Spleen (tissue), 11 donors: Measurements from ENCODE around the gene KCND2. TPM values are rescaled to one million over a fixed set of nuclear protein-coding genes. Genes with fewer than 3 reads are reported as not detected.

Source experiments
- DNase-seq: peaks from one replicate; pipeline ENCODE4 v3.0.0-alpha.2; 2020
- H3K27ac ChIP-seq, 8 donors: fragments of 200-600 bp; sonication (generic) in 7 of 8; 1 replicate in 4 of 8; 2 replicates in 4 of 8; pipeline versions ENCODE4 v1.5.0 to v1.8.0; 2016 to 2021; ENCODE audit warnings: inconsistent platforms in 4 of 8, mild to moderate bottlenecking in 4 of 8, moderate library complexity in 1 of 8
- H3K27me3 ChIP-seq, 7 donors: fragments of 200-600 bp; sonication (generic) in 6 of 7; replicated peaks in 1 of 7; 1 replicate in 4 of 7; 2 replicates in 3 of 7; pipeline versions ENCODE4 v1.5.0 to v1.8.0; 2016 to 2021; ENCODE audit warnings: inconsistent platforms in 3 of 7, mild to moderate bottlenecking in 1 of 7
- H3K36me3 ChIP-seq, 6 donors: fragments of 200-600 bp; sonication (generic) in 5 of 6; 1 replicate in 4 of 6; 2 replicates in 2 of 6; pipeline versions ENCODE4 v1.5.0 to v1.8.0; 2016 to 2021; ENCODE audit warnings: inconsistent platforms in 2 of 6
- H3K4me1 ChIP-seq, 6 donors: fragments of 200-600 bp; sonication (generic) in 5 of 6; 1 replicate in 3 of 6; 2 replicates in 3 of 6; pipeline versions ENCODE4 v1.5.0 to v1.8.0; 2016 to 2021; ENCODE audit warnings: inconsistent platforms in 3 of 6
- H3K4me3 ChIP-seq, 8 donors: fragments of 200-600 bp; sonication (generic) in 7 of 8; 1 replicate in 4 of 8; 2 replicates in 4 of 8; pipeline versions ENCODE4 v1.5.0 to v1.8.0; 2016 to 2021; ENCODE audit warnings: inconsistent platforms in 4 of 8, mild to moderate bottlenecking in 4 of 8, moderate library complexity in 2 of 8
- H3K9me3 ChIP-seq, 8 donors: fragments of 200-600 bp; sonication (generic) in 7 of 8; 1 replicate in 4 of 8; 2 replicates in 4 of 8; pipeline versions ENCODE4 v1.5.0 to v1.8.0; 2016 to 2021; ENCODE audit warnings: inconsistent platforms in 4 of 8
- CTCF ChIP-seq, 11 experiments: fragments of 200-600 bp in 7 of 11; fragments of 450-650 bp in 4 of 11; sonication (generic) in 4 of 11; IDR thresholded peaks in 8 of 11; conservative IDR thresholded peaks in 3 of 11; 1 replicate in 7 of 11; 2 replicates in 4 of 11; pipeline versions ENCODE4 v1.4.0 to v1.8.0; 2016 to 2021; ENCODE audit warnings: antibody characterized with exemption in 11 of 11, inconsistent platforms in 4 of 11, mild to moderate bottlenecking in 1 of 11
- POLR2A ChIP-seq, 3 donors: fragments of 450-650 bp; IDR thresholded peaks; one replicate each; pipeline ENCODE4 v1.5.1; 2017; ENCODE audit warnings: antibody characterized with exemption in 3 of 3, mild to moderate bottlenecking in 1 of 3
- POLR2AphosphoS5 ChIP-seq, 3 donors: sonication (generic); formaldehyde crosslinking; IDR thresholded peaks; one replicate each; pipeline ENCODE4 v1.5.1; 2017; ENCODE audit warnings: antibody characterized with exemption in 3 of 3
- WGBS, 5 donors: extraction: QIAGEN DNeasy Blood & Tissue Kit in 3 of 5; methylation state at CpG; one replicate each; pipeline versions ENCODE4 v1.1.5 to v1.1.7; 2013 to 2018; 5-methylcytosine and 5-hydroxymethylcytosine counted together
- intact Hi-C: fragments of 100-400 bp; cut with DNase I; formaldehyde crosslinking; loops from one replicate; pipeline ENCODE4 v1.15.0; 2023; ENCODE audit warnings: low total_unique reads
- polyA plus RNA-seq, 3 donors: library from polyadenylated mRNA; stranded (reverse); fragments of 200-250 nt; gene quantifications; one replicate each; pipeline ENCODE4 v1.2.1, GENCODE V29; 2013
- total RNA-seq, 7 donors: library from RNA; depleted of rRNA in 3 of 7; stranded (reverse); fragments of >200 nt in 3 of 7; fragmentation: NEBNext Ultra II Directional in 4 of 7; extraction: Animal tissue kit (Norgen Biotek cat#: 25700) in 4 of 7; gene quantifications; one replicate each; pipeline versions ENCODE4 v1.1.0 to v1.2.1, GENCODE V29; 2016 to 2021
- donor health status: healthy with polysubstance abuse.
- donor health status: DM: no; HTN: no; CAD: no; lungs with moderate emphysema.
- donor health status: DM: no; HTN: no; CAD: no.
- donor health status: Bipolar disorder and iron deficiency.
- donor health status: healthy.
- donor health status: DM: no; HTN: no; CAD: no.
- donor health status: DM: yes; HTN: yes; CAD: no.

Gene KCND2
- total and polyA plus RNA-seq, 10 donors, result 0.02 to 0.80 (median 0.26) TPM; not detected in 1

GRCh38 chr7:120444650-120445049, 171.7 kb downstream of the KCND2 start:
- no peak for DNase-seq
- Histone ChIP-seq H3K27me3 (no peaks in the 10 kb centered on the region), H3K27ac (no peak overlapping the region), H3K9me3 (peaks cover 0 to 5% (median 0%) of the 10 kb centered on the region in 8 donors), H3K4me1 (no peaks in the 10 kb centered on the region), H3K4me3 (no peak overlapping the region), H3K36me3 (no peaks in the 10 kb centered on the region)
- intact Hi-C loops, result no loop called here
- no peak for TF ChIP-seq POLR2A (IDR thresholded peaks at IDR 0.05)
- no peak for TF ChIP-seq POLR2AphosphoS5 (IDR thresholded peaks at IDR 0.05)
- no peak for TF ChIP-seq CTCF (IDR thresholded peaks at IDR 0.05 in 8 of 11, conservative IDR thresholded peaks at IDR 0.05 in 3 of 11)
- WGBS, 5 donors, result 49 to 58% (median 50%) methylated on average over 1 of the region's 1 CpG

GRCh38 chr7:120445276-120445675, 172.3 kb downstream of the KCND2 start:
- Histone ChIP-seq H3K4me3 (no peak overlapping the region), H3K36me3 (no peaks in the 10 kb centered on the region), H3K27ac (no peak overlapping the region), H3K27me3 (no peaks in the 10 kb centered on the region), H3K4me1 (no peaks in the 10 kb centered on the region), H3K9me3 (peaks cover 0 to 5% (median 0%) of the 10 kb centered on the region in 8 donors)
- intact Hi-C loops, result no loop called here
- no peak for DNase-seq
- TF ChIP-seq CTCF (IDR thresholded peaks at IDR 0.05 in 8 of 11, conservative IDR thresholded peaks at IDR 0.05 in 3 of 11), result no peak
- TF ChIP-seq POLR2AphosphoS5 (IDR thresholded peaks at IDR 0.05), result no peak
- TF ChIP-seq POLR2A (IDR thresholded peaks at IDR 0.05), result no peak
- 78 to 91% (median 85%) methylated on average over 2 of the region's 2 CpGs for WGBS, 5 donors

GRCh38 chr7:120452665-120453064, 179.7 kb downstream of the KCND2 start:
- no peak overlapping the region for H3K27ac ChIP-seq
- no peaks in the 10 kb centered on the region for H3K4me1 ChIP-seq
- H3K27me3 ChIP-seq, result no peaks in the 10 kb centered on the region
- DNase-seq, result no peak
- peaks cover 0 to 55% (median 32%) of the 10 kb centered on the region in 8 donors for H3K9me3 ChIP-seq
- TF ChIP-seq CTCF (IDR thresholded peaks at IDR 0.05 in 8 of 11, conservative IDR thresholded peaks at IDR 0.05 in 3 of 11), result no peak
- no peak for TF ChIP-seq POLR2AphosphoS5 (IDR thresholded peaks at IDR 0.05)
- TF ChIP-seq POLR2A (IDR thresholded peaks at IDR 0.05), result no peak
- 75 to 94% (median 85%) methylated on average over 7 of the region's 7 CpGs for WGBS, 5 donors
- H3K4me3 ChIP-seq, result no peak overlapping the region
- intact Hi-C loops, result no loop called here
- H3K36me3 ChIP-seq, result no peaks in the 10 kb centered on the region

GRCh38 chr7:120456699-120457098, 183.7 kb downstream of the KCND2 start:
- DNase-seq, result no peak
- Histone ChIP-seq H3K4me3 (no peak overlapping the region), H3K9me3 (peaks cover 0 to 53% (median 33%) of the 10 kb centered on the region in 8 donors), H3K27ac (no peak overlapping the region), H3K27me3 (no peaks in the 10 kb centered on the region), H3K36me3 (no peaks in the 10 kb centered on the region), H3K4me1 (no peaks in the 10 kb centered on the region)
- intact Hi-C loops, result no loop called here
- TF ChIP-seq POLR2AphosphoS5 (IDR thresholded peaks at IDR 0.05) (no peak), POLR2A (IDR thresholded peaks at IDR 0.05) (no peak)
- 50 to 68% (median 57%) methylated on average over 1 of the region's 1 CpG for WGBS, 5 donors

- Histone ChIP-seq H3K4me1 (no peaks in the 10 kb centered on the region), H3K27ac (no peak overlapping the region), H3K27me3 (no peaks in the 10 kb centered on the region), H3K36me3 (no peaks in the 10 kb centered on the region), H3K4me3 (no peak overlapping the region), H3K9me3 (peaks cover 0 to 24% (median 17%) of the 10 kb centered on the region in 8 donors)
- no peak for DNase-seq
- WGBS, 5 donors, result 32 to 47% (median 36%) methylated on average over 2 of the region's 2 CpGs
- intact Hi-C loops, result no loop called here
- TF ChIP-seq POLR2AphosphoS5 (IDR thresholded peaks at IDR 0.05), result no peak
- no peak for TF ChIP-seq CTCF (IDR thresholded peaks at IDR 0.05 in 8 of 11, conservative IDR thresholded peaks at IDR 0.05 in 3 of 11)
- no peak for TF ChIP-seq POLR2A (IDR thresholded peaks at IDR 0.05)
Measured at GRCh38 chr7:120460949-120461348, 188.0 kb downstream of the KCND2 start.
